ENCODE data around the gene ZNF644.

GRCh38 chr1:91026320-91026719 is 4.5 kb upstream of the ZNF644 start:
- no peak for TF ChIP-seq CTCF (IDR thresholded peaks at IDR 0.05; ENCODE audit: insufficient read depth, low read depth, low read length)
- no peak for TF ChIP-seq EZH2 (IDR thresholded peaks at IDR 0.05; ENCODE audit: insufficient read depth, low read length)
